Ishikawa (cell line): Measurements from ENCODE around the gene GLP2R.

Experiments used
- CEBPB ChIP-seq: IDR thresholded peaks from 2 replicates; pipeline ENCODE4 v1.6.1; 2012
- CREB1 ChIP-seq: IDR thresholded peaks from 2 replicates; pipeline ENCODE4 v1.6.1; 2012; ENCODE audit warnings: low read depth
- EGR1 ChIP-seq: IDR thresholded peaks from 2 replicates; pipeline ENCODE4 v1.6.1; 2012
- EP300 ChIP-seq: IDR thresholded peaks from 2 replicates; pipeline ENCODE4 v1.6.1; 2012; ENCODE audit warnings: borderline replicate concordance
- FOXM1 ChIP-seq: IDR thresholded peaks from 2 replicates; pipeline ENCODE4 v1.6.1; 2012; ENCODE audit warnings: low read depth, borderline replicate concordance
- MAX ChIP-seq: IDR thresholded peaks from 2 replicates; pipeline ENCODE4 v1.6.1; 2012
- NFIC ChIP-seq: IDR thresholded peaks from 2 replicates; pipeline ENCODE4 v1.6.1; 2012
- RAD21 ChIP-seq: IDR thresholded peaks from 2 replicates; pipeline ENCODE4 v1.6.1; 2012; ENCODE audit warnings: low read depth
- REST ChIP-seq: IDR thresholded peaks from 2 replicates; pipeline ENCODE4 v1.6.1; 2012; ENCODE audit warnings: low read depth, mild to moderate bottlenecking
- TAF1 ChIP-seq: IDR thresholded peaks from 2 replicates; pipeline ENCODE4 v1.6.1; 2012; ENCODE audit warnings: low read depth, mild to moderate bottlenecking
- TCF12 ChIP-seq: IDR thresholded peaks from 2 replicates; pipeline ENCODE4 v1.6.1; 2012; ENCODE audit warnings: low read depth
- TEAD4 ChIP-seq: IDR thresholded peaks from 2 replicates; pipeline ENCODE4 v1.6.1; 2012
- USF1 ChIP-seq: IDR thresholded peaks from 2 replicates; pipeline ENCODE4 v1.6.1; 2012
- YY1 ChIP-seq: IDR thresholded peaks from 2 replicates; pipeline ENCODE4 v1.6.1; 2012; ENCODE audit warnings: low read depth
- ZBTB7A ChIP-seq: IDR thresholded peaks from 2 replicates; pipeline ENCODE4 v1.6.1; 2012; ENCODE audit warnings: low read depth

Gene GLP2R

GRCh38 chr17:9854255-9854654 lies 28.5 kb downstream of the GLP2R start:
- TF ChIP-seq RAD21 (no peak), TCF12 (no peak), NFIC (no peak), EGR1 (no peak), TAF1 (no peak), TEAD4 (no peak), MAX (no peak), EP300 (no peak), REST (no peak), USF1 (no peak), YY1 (no peak), FOXM1 (no peak), CEBPB (no peak), ZBTB7A (no peak), CREB1 (no peak)

GRCh38 chr17:9855036-9855435 lies 29.3 kb downstream of the GLP2R start:
- no peak for TF ChIP-seq EP300
- no peak for TF ChIP-seq NFIC
- no peak for TF ChIP-seq EGR1
- TF ChIP-seq USF1: no peak
- TF ChIP-seq REST: no peak
- no peak for TF ChIP-seq ZBTB7A
- no peak for TF ChIP-seq RAD21
- TF ChIP-seq CREB1: no peak
- TF ChIP-seq FOXM1: no peak
- TF ChIP-seq CEBPB: no peak
- no peak for TF ChIP-seq TCF12
- TF ChIP-seq TAF1: no peak
- no peak for TF ChIP-seq MAX

- TF ChIP-seq TAF1 (no peak), REST (no peak), EGR1 (no peak), TEAD4 (no peak)
These were observed 34.1 kb downstream of the GLP2R start for GRCh38 chr17:9859781-9860180.

GRCh38 chr17:9860851-9861250 lies 35.1 kb downstream of the GLP2R start:
- no peak for TF ChIP-seq CEBPB
- no peak for TF ChIP-seq REST
- no peak for TF ChIP-seq NFIC
- no peak for TF ChIP-seq CREB1
- no peak for TF ChIP-seq ZBTB7A
- no peak for TF ChIP-seq TAF1
- no peak for TF ChIP-seq TEAD4
- TF ChIP-seq FOXM1: no peak
- TF ChIP-seq EP300: no peak
